ENCODE data around the gene PRPSAP2.

Gene PRPSAP2

GRCh38 chr17:18959071-18959844 is 101.3 kb downstream of the PRPSAP2 start:
- Histone ChIP-seq H3K36me3 (no peaks in the 10 kb centered on the region), H3K4me1 (no peaks in the 10 kb centered on the region), H3K9me3 (no peaks in the 10 kb centered on the region), H3K27me3 (no peaks in the 10 kb centered on the region), H3K4me3 (ENCODE audit: low read depth, low read length) (no peak overlapping the region)
- no peak for TF ChIP-seq CTCF (IDR thresholded peaks at IDR 0.05; ENCODE audit: low read depth, low read length)
- no peak for DNase-seq

GRCh38 chr17:18959845-18960240 is 101.9 kb downstream of the PRPSAP2 start:
- Histone ChIP-seq H3K27me3 (no peaks in the 10 kb centered on the region), H3K9me3 (no peaks in the 10 kb centered on the region), H3K4me3 (ENCODE audit: low read depth, low read length) (no peak overlapping the region), H3K4me1 (no peaks in the 10 kb centered on the region), H3K36me3 (no peaks in the 10 kb centered on the region)
- DNase-seq, result no peak
- TF ChIP-seq CTCF (IDR thresholded peaks at IDR 0.05; ENCODE audit: low read depth, low read length), result no peak

- DNase-seq, result no peak
- TF ChIP-seq CTCF (IDR thresholded peaks at IDR 0.05; ENCODE audit: low read depth, low read length), result no peak
- no peak overlapping the region for H3K4me3 ChIP-seq (ENCODE audit: low read depth, low read length)
- H3K27me3 ChIP-seq, result no peaks in the 10 kb centered on the region
- H3K9me3 ChIP-seq, result no peaks in the 10 kb centered on the region
- no peaks in the 10 kb centered on the region for H3K36me3 ChIP-seq
- no peaks in the 10 kb centered on the region for H3K4me1 ChIP-seq
Measured at GRCh38 chr17:18960241-18960665, 102.3 kb downstream of the PRPSAP2 start.

- H3K9me3 ChIP-seq, result no peaks in the 10 kb centered on the region
- peak; percentile 78 for DNase-seq
- no peaks in the 10 kb centered on the region for H3K36me3 ChIP-seq
- peak; percentile 71 for TF ChIP-seq CTCF (IDR thresholded peaks at IDR 0.05; ENCODE audit: low read depth, low read length)
- H3K4me1 ChIP-seq, result no peaks in the 10 kb centered on the region
- H3K4me3 ChIP-seq (ENCODE audit: low read depth, low read length), result no peak overlapping the region
- no peaks in the 10 kb centered on the region for H3K27me3 ChIP-seq
Measured at GRCh38 chr17:18960803-18961511, 103.0 kb downstream of the PRPSAP2 start.

- no peak for DNase-seq
- Histone ChIP-seq H3K9me3 (no peaks in the 10 kb centered on the region), H3K27me3 (no peaks in the 10 kb centered on the region), H3K4me3 (ENCODE audit: low read depth, low read length) (no peak overlapping the region), H3K4me1 (no peaks in the 10 kb centered on the region), H3K36me3 (no peaks in the 10 kb centered on the region)
- TF ChIP-seq CTCF (IDR thresholded peaks at IDR 0.05; ENCODE audit: low read depth, low read length), result no peak
Measured at GRCh38 chr17:18961634-18962493, 103.9 kb downstream of the PRPSAP2 start.
